GM18867 (cell line): ENCODE measurements around the gene ZNF385A.

Experiments used
- ATAC-seq: cut with Tn5 transposase; IDR thresholded peaks from one replicate; pipeline ENCODE4 v1.9.1; 2021; ENCODE audit warnings: mild to moderate bottlenecking, moderate library complexity; ENCODE audit not compliant: unreplicated experiment

ZNF385A gene

GRCh38 chr12:54384591-54385041 is at the start of gene ZNF385A:
Gene ZNF385A, minus strand, starts transcription at chr12:54384733. Its CDS starts 219 bp downstream, at chr12:54384514.
- no peak for ATAC-seq

- ATAC-seq, result no peak
These were observed 48.3 kb upstream of the ZNF385A start for GRCh38 chr12:54432815-54433164.

- no peak for ATAC-seq
These were observed 47.6 kb upstream of the ZNF385A start for GRCh38 chr12:54431911-54432814.

GRCh38 chr12:54430471-54431069 is 46.0 kb upstream of the ZNF385A start:
- ATAC-seq, result no peak

- ATAC-seq, result no peak
These were observed 44.5 kb upstream of the ZNF385A start for GRCh38 chr12:54429014-54429471.

- ATAC-seq, result no peak
These were observed 43.8 kb upstream of the ZNF385A start for GRCh38 chr12:54428050-54429013.

GRCh38 chr12:54427106-54427505 is 42.6 kb upstream of the ZNF385A start:
- no peak for ATAC-seq

- ATAC-seq, result no peak
These were observed 42.2 kb upstream of the ZNF385A start for GRCh38 chr12:54426690-54427089.

GRCh38 chr12:54425702-54426101 is 41.2 kb upstream of the ZNF385A start:
- no peak for ATAC-seq

GRCh38 chr12:54424224-54424623 is 39.7 kb upstream of the ZNF385A start:
- ATAC-seq, result no peak

GRCh38 chr12:54423816-54424150 is 39.2 kb upstream of the ZNF385A start:
- no peak for ATAC-seq

- ATAC-seq, result no peak
These were observed 37.3 kb upstream of the ZNF385A start for GRCh38 chr12:54421879-54422250.

GRCh38 chr12:54421175-54421878 is 36.8 kb upstream of the ZNF385A start:
- no peak for ATAC-seq

- no peak for ATAC-seq
These were observed 36.2 kb upstream of the ZNF385A start for GRCh38 chr12:54420766-54421144.

GRCh38 chr12:54419088-54419887 is 34.8 kb upstream of the ZNF385A start, which contains the start of gene ITGA5:
Gene ITGA5, minus strand, starts transcription at chr12:54419266. Its CDS starts 68 bp downstream, at chr12:54419198.
- ATAC-seq, result no peak

- ATAC-seq, result no peak
These were observed 34.0 kb upstream of the ZNF385A start for GRCh38 chr12:54418441-54419087.

- no peak for ATAC-seq
These were observed 33.3 kb upstream of the ZNF385A start for GRCh38 chr12:54417712-54418440.
